ENCODE results near the gene SCN1A.
"Not testable (repeated sequence)": the region's sequence is repeated elsewhere in the genome, so short reads cannot be mapped to it uniquely, and the experiment has no call there.

The SCN1A gene

DNA sequence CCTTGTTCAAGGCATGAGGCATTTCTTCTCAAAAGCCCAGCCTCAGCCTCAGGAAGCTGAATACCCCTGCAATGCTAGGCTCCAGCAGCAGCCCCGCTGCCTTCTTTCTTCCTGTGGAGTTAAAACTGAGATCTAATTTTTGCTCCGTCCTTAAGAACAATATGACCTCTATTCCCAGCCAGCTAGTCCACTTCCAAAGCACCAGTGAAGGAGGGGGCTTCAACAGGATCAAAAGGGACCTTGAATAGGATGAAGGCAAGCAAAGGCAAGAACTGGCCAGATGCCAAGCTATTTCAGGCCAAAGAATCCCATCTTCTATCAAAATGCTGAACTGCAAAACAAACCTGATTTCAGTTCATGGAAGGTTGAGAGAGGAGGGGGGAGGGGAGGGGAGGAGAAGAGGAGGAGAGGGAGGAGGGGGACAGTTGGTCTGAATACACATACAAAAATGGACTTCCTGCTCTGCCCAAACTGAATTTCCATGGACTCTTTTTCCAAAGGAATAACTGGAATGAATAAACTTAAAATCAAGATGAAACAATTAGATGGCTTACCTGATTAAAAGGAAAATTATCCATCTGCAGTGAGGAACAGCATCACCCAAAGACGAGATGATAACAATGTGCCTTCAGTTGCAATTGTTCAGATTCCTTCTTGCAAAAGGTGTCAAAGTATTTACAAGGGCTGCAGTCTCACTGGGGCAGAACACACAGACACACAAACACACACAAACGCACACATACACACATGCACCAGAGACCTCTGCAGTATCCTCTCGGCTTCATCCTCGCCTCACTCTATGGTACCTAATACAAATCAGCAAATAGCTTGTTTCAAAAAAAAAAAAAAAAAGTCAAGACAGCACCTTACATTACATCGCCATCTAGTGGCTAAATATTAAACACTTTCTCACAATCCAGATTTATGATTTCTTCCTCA lies at the start of gene SCN1A:
Gene SCN1A (minus strand): TSS at position 804 of the 939 bp plus-strand sequence. CDS start 54,399 bp downstream, outside the sequence.
- DNase-seq (ENCODE audit: low read depth in 2 of 2): no peak

DNA sequence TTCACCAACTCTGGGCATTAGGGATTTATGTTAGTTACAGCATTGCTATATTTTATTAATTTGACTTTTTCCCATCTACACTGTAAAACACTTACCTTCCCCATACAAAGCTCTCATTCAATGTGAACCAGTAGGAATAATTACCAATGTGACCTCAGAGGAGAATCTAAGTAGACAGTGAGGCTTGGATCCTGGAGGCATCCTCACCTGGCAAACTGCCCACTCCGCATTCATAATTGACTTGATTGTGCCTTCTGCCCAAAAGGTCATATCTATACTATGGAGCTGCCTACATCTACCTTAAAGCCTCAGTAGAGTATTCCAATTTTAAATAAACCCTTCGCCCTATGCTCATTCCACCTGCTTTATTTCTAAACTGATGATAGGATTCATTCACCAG lies 45.4 kb upstream of the SCN1A start:
- DNase-seq (ENCODE audit: low read depth in 2 of 2): no peak

DNA sequence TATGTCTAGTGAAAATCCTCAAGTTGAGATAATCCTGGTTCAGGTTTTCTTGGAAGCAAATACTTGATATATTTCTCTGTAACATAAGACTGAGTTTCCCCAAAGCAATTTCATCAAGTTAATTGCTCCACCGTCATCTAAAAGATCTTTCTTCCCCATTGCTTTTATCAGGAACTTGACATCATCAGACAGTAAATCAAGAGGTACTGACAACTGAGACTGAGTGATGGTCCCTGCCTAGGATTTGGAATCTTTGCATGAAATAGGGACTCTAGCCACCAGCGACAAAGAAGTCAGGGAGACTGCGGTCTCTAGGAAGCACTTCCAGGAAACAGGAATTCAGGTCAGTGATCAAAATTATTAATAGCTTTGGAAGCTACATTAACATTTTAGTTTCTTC lies 43.4 kb upstream of the SCN1A start:
- DNase-seq (ENCODE audit: low read depth in 2 of 2): no peak

DNA sequence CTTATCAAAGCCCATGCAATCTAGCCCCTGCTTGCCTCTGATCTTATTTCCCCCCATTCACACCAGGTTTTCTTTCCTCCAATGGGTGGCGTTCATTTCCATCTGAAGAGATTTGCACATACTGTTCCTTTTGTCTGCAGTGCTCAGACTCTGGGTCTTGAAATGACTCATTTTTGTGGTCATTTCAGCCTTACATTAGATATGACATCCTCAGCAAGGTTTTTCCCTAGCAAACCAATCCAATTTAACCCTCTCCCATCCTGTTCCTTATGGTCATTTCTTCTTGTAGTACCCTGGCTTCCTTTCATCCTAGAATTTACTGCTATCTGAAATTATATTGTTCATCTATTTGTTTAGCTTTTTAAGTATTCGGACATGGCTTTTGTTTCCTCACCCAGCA lies 42.5 kb upstream of the SCN1A start:
- no peak for DNase-seq (ENCODE audit: low read depth in 2 of 2)

DNA sequence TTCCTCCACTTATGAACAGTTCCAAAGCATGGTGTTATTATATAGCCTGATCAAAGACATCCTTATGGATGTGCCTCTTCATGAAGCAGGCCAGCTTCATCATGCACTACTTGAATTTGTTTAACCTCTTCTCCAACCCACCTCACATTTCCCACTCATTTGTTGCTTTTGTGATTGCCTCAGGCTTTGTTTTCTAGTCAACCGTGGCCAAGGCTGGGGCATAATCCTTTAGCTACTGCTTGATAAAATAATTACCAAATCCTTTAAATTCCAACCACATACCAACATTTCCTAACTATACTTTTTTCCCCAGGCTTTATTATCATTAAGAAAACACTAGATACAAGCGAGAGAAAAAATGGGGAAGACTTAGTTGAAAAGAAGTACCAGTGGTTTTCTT lies 39.6 kb upstream of the SCN1A start:
- no peak for DNase-seq (ENCODE audit: low read depth in 2 of 2)

DNA sequence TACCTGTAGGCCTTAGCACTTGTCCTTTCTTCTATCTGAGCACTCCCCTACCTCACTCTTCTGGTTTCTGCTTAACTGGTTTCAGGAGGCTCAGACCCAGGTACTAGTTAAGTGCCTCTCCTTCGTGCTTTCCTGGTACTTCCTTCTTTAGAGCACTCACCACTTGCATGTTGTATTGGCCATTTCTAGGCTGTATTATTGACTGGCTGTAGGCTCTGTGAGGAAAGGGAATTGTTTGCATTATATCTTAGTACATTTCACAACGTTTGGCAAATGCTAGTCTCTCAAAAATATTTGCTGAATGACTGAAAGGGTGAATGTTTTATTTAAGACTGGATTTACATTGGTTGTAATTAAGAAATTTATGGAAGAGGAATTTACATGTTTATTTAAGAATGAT lies 36.0 kb upstream of the SCN1A start:
- no peak for DNase-seq (ENCODE audit: low read depth in 2 of 2)

DNA sequence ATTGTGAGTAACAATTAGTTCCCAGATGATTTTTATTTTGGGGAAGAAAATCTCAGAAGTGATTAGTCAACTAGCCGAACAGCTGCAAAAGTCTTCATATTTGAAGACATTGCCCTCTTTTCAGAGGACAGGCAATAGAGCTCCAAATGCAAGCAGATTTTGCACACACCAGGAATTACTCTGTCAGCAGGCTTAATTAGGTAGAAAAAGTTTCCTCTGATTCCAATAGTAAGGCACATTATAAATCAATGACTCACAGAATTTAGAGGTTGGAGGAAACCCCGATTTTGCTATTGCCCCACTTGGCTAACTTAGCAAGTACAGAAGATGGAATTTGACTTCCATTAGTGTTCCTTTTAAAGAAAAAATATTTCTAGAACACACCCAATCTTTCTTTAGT lies 30.7 kb upstream of the SCN1A start:
- no peak for DNase-seq (ENCODE audit: low read depth in 2 of 2)

DNA sequence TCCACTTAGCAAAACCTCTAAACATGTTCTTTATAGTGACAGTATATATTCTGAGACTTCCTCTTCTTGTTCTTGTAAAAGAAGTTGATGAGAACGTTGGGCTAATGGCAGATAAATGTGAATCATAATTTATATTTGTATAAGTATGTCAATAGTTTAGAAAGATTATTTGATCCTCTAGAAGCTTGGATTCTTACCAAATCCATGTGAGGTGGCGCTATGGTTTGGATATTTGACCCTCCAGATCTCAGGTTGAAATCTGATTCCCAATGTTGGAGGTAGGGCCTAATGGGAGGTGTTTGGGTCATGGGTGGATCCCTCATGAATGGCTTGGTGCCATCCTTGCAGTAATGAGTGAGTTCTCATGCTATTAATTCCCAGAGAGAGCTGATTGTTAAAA lies 29.8 kb upstream of the SCN1A start:
- DNase-seq (ENCODE audit: low read depth in 2 of 2): no peak

DNA sequence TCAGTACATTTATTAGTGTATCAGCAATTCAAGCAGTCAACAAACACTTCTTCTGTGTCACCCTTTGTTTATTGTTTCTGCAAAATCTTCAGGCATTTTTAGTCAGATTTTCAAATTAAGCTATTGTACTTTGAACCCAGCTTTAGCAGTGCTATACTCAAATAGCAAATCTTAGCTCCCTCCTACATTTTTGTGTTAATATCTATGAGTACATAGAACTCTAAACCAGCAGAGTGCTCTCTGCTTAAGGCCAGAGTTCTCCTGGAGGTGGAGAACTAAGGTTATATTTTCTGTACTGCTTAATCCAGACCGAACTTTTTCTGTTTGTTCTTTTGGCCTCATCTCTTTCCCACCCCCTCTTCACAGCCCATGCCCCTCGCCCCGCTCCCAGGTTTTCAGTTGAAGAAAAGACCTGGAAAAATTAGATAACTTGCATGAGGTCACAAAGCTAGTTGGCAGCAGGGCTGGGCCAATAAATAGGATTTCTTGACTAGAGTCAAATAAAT lies 29.2 kb upstream of the SCN1A start:
- DNase-seq (ENCODE audit: low read depth in 2 of 2): no peak

DNA sequence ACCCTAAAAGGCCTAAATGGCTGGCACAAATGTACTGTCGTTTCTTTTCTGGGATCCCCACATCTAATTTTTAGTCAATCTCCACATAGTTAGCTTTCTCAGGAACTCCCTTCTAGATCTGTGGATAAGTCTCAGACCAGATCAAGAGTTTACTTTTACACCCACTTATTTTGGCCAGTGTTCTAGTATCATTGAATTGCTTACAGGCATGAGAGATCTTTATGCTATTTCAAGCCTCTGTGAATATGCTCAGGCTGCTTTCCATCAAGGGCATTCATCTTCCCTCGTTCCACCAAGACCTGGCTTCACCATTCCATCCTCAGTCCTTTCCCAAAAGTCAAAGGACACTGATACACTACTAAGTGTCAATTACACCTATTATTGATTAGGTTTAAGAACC lies 27.8 kb upstream of the SCN1A start:
- DNase-seq (ENCODE audit: low read depth in 2 of 2): no peak

DNA sequence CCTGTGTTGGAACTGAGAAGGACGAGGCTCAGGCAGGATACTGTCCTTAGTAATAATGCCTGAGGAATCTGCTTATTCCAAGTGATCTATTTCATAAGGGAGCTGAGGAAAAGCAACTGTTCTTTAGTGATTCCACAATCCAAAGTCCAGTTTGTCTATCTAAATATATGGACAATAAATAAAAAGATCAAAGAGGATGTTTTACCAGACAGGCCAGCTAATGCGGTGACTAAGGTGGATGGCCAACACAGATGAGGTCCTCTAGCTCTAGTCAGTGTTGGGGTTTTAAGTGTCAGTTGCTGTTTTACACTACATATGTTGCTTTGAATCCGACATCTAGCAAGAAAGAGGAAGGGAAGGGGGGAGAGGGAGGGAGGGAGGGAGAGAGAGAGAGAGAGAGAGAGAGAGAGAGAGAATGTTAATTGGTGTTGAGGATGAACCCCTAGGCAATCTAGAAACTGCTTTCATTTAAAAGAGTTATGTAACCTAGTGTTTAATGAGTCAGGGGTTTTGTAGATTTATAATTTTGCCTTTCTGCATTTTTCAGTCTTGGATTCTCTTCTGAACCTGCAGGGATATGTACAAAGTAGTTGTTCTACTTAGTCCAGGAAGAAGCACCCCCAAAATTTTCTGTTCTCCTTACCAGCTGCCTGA lies 27.0 kb upstream of the SCN1A start:
- no peak for DNase-seq (ENCODE audit: low read depth in 2 of 2)

DNA sequence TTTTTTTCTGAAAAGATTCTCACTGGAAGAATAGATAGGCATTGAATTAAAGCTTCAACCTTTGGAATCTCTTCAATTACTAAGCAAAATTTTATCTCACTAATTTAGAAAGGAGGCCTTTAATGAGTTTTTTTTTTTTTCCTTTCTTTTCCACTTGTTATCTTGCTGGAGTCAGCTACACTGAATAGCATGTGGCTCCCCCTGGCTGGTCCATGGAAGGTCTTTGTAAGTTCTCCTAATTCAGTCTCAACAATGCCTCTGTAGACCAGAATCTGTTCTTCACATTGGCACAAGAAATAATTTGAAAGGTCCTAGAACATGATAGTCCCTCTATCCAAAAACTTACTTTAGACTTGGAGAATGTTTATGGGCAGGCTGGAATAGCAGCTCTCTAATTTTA lies 24.2 kb upstream of the SCN1A start:
- no peak for DNase-seq (ENCODE audit: low read depth in 2 of 2)

DNA sequence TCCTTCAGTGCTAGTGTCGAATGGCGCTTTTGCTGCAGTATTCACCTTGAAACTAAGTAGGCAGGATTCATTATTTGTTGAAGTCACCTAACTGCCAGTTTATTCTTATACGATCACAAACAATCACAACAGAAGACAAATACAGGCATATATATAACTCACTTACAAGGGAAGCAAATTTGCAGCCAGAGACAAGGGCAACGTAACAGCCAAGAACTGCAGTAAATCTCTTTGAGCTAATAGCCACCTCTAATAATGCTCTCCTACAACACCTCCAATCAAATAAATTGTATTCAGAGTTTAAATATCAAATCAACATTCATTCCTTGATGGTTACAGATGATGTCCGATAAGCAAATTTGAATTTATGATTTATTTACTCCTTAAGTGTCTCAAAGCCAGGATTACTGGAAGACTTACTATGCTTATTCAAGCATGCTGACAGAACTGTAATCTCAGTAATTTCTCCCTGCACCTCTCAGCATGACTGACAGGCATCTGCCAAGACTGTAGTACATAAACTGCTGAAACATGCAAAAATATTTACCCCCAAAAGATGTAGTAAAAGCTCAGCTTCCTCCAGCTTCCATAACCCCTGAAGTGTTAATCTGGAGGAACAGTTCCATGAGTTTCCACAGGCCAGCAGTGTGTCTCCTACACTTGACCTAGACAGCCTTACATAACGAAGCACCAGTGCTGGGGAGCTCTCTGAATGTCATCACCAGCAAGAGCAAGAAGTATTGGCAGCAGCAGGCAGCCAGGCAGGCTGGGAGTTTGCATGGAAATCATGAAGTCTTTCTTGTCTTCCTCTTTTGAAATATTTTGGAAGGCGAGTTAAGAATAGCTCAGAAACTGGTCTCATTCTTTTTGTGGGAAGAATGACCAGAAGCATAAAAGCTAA lies 20.9 kb upstream of the SCN1A start:
- DNase-seq (ENCODE audit: low read depth in 2 of 2): no peak

DNA sequence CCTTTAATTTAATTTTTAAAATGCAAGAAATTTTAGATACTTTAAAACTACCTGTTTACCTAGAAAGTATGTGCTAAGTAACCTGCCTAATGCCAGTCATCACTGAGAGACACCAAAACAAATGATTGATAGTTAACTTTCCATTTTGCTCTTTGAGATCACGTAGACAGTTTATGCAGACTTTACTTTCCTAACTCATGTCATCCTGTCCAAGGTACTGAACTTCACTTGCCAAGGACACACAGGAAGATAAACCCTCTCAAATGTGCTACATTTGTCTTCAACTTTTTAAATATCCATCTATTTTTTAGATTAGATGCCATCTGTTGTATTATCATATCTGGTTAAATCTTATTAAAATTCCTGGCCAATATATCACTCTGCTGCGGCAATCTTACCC lies 20.1 kb upstream of the SCN1A start:
- no peak for DNase-seq (ENCODE audit: low read depth in 2 of 2)

DNA sequence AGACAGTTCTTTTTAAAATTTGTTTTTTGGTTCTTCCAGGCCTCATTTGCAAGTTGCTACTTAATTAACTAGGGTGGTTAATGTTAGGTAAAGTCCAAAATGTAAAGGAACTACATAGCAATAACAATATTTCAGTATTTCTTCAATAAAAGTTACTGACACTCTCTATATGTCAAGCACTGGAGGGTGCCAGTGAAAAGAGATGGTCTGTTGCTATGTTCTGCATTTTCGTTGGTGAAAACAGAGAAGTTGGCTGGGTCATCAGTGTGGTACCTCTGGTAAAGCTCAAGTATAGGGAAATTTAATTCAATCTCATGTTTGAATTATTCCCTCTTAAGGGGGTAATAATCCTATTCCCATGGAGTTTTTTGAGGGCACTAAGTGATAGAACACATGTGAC lies 16.3 kb upstream of the SCN1A start:
- no peak for DNase-seq (ENCODE audit: low read depth in 2 of 2)

DNA sequence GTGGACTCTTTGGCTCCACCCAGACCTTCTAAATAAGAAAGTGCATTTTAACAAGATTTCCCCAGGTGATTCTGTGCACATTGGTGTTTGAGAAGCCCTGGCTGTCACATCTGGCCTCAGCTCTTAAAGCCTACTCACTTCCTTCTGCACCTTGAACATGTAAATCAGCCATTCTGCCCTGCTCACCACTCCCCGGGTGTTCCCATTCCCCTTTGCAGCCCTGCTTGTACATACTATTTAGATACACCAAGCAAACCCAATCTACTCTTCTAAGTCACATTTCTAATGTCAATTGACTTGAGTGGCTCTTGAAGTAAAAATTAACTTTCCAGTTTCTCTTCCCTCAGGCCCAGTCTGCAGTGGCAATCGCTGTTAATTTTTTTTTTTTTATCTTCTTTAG lies 13.1 kb upstream of the SCN1A start:
- DNase-seq (ENCODE audit: low read depth in 2 of 2): no peak

DNA sequence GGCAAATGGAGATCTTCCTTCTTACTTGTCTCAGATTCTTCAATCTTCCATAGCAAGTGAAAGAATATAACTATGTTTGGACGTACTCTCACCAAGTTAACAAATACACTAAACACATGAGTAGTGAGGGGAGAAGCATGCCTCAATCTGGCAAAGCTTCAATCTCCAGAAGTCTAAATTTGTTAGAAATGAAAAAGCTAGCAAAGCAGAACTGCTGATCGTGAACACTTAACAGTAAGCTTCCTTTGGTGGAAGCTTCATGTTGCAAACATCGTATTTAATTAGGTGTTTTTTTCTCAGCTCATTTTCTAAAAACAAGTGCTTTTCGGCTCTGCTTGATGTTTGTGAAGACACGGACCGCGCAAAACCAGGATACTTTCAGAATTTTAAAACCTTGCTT lies 12.7 kb upstream of the SCN1A start:
- no peak for DNase-seq (ENCODE audit: low read depth in 2 of 2)

DNA sequence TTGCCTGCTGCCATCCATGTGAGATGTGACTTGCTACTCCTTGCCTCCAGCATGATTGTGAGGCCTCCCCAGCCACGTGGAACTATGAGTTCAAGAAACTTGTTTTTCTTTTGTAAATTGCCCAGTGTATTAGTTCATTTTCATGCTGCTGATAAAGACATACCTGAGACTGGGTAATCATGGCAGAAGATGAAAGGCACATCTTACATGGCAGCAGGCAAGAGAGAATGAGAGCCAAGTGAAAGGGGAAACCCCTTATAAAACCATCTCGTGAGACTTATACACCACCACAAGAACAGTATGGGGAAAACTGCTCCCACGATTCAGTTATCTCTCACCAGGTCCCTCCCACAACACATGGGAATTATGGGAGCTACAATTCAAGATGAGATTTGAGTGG lies 11.7 kb upstream of the SCN1A start:
- DNase-seq (ENCODE audit: low read depth in 2 of 2): not testable (repeated sequence)

DNA sequence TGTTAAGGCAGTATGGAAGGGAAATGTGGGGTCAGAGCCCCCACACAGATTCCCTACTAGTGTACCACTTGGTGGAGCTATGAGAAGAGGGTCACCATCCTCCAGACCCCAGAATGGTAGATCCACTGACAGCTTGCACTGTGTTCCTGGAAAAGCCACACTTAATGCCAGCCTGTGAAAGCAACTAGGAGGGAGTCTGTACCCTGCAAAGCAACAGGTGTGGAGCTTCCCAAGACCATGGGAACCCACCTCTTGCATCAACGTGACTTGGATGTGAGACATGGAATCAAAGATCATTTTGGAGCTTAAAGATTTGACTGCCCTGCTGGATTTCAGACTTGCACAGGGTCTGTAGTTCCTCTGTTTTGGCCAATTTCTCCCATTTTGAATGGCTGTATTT lies 10.8 kb upstream of the SCN1A start:
- no peak for DNase-seq (ENCODE audit: low read depth in 2 of 2)

DNA sequence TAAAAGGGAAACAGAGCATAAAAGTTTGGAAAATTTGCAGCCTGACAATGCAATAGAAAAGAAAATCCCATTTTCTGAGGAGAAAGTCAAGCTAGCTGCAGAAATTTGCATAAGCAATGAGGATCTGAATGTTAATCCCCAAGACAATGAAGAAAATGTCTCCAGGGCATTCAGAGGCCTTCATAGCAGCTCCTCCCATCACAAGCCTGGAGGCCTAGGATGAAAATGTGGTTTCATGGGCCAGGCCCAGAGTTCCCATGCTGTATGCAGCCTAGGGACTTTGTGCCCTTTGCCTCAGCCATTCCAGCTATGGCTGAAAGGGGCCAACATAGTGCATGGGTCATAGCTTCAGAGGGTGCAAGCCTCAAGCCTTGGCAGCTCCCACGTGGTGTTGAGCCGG lies 10.3 kb upstream of the SCN1A start:
- DNase-seq (ENCODE audit: low read depth in 2 of 2): no peak

DNA sequence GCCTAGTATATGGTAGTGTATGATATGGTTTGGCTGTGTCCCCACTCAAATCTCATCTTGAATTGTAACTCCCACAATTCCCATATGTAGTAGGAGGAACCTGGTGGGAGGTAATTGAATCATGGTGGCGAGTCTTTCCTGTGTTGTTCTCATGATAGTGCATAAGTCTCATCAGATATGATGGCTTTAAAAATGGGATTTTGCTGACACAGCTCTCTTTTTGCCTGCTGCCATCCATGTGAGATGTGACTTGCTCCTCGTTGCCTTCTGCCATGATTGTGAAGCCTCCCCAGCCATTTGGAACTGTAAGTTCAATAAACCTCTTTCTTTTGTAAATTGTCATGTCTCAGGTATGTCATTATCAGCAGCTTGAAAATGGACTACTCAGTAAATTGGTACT lies 9.5 kb upstream of the SCN1A start:
- no peak for DNase-seq (ENCODE audit: low read depth in 2 of 2)

DNA sequence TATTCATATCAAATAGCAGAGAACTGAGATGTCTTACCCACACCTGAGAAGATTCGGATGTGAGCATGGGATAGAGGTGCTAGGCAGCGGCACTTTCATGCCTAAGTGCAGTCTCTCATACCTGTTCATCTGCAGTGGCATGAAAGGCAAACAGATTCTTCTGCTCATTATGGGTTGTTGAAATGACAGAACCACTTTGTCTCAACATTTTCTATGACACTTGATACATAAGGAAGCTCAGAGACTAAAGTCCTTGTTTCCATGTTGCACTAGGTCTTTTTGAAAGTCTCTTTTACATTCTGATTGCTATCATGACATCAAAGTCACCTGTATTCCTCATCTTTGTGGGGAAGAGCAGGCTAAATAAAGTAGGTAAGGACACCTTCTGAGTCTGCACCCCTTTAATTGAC lies 8.0 kb upstream of the SCN1A start:
- no peak for DNase-seq (ENCODE audit: low read depth in 2 of 2)

Measured in activated CD8-positive, alpha-beta memory T cell treated with anti-CD3 and anti-CD28 coated beads for 4 hours (primary cell).